Measurements from ENCODE around the gene ARHGAP27.

GRCh38 chr17:45385331-45385997 lies 47.2 kb downstream of the ARHGAP27 start:
- peak; percentile 78 for TF ChIP-seq CTCF (conservative IDR thresholded peaks at IDR 0.05; ENCODE audit: low read depth, low read length)
- TF ChIP-seq EZH2 (IDR thresholded peaks at IDR 0.05; ENCODE audit: borderline replicate concordance, low read depth, low read length, poor library complexity, severe bottlenecking), result no peak
